Tibial nerve (tissue), 3 donors: ENCODE measurements around the gene PCBP3.

ENCODE experiments used
- POLR2A ChIP-seq, 2 donors: fragments of 450-650 bp; IDR thresholded peaks; one replicate each; pipeline ENCODE4 v1.6.1; 2017; ENCODE audit warnings: antibody characterized with exemption in 2 of 2, mild to moderate bottlenecking in 2 of 2, moderate library complexity in 2 of 2
- TF ChIP-seq, protein P1 (sequence below), 5 experiments: fragments of 200-600 bp in 3 of 5; fragments of 450-650 bp in 2 of 5; sonication (generic) in 3 of 5; IDR thresholded peaks; one replicate each; pipeline ENCODE4 v1.5.1; 2016 to 2019; ENCODE audit warnings: antibody characterized with exemption in 5 of 5, mild to moderate bottlenecking in 3 of 5, moderate library complexity in 2 of 5

DNA sequence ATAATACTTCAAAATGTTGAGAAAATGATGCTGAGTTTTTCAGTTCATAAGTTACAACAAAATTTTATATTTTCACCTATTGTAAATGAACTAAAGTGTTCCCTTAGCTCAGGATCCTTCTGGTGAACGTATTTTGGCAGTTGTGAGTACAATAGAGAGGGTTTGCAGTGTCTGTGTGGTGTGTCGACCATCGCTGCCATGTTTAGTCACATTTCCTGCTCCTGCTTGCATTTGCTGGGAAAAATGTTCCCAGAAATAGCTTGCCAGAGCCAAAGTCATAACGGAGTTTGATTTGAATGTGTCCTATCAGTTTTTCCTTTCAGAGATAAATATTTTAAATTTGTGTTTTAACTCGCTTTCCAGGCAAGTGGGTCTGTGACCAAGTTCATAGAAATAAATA is 220.9 kb downstream of the PCBP3 start:
- TF ChIP-seq, protein P1, sequence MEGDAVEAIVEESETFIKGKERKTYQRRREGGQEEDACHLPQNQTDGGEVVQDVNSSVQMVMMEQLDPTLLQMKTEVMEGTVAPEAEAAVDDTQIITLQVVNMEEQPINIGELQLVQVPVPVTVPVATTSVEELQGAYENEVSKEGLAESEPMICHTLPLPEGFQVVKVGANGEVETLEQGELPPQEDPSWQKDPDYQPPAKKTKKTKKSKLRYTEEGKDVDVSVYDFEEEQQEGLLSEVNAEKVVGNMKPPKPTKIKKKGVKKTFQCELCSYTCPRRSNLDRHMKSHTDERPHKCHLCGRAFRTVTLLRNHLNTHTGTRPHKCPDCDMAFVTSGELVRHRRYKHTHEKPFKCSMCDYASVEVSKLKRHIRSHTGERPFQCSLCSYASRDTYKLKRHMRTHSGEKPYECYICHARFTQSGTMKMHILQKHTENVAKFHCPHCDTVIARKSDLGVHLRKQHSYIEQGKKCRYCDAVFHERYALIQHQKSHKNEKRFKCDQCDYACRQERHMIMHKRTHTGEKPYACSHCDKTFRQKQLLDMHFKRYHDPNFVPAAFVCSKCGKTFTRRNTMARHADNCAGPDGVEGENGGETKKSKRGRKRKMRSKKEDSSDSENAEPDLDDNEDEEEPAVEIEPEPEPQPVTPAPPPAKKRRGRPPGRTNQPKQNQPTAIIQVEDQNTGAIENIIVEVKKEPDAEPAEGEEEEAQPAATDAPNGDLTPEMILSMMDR (IDR thresholded peaks at IDR 0.05): no peak
- TF ChIP-seq POLR2A (IDR thresholded peaks at IDR 0.05): no peak
